ENCODE data around the gene CDIPT. TPM values are rescaled to one million over a fixed set of nuclear protein-coding genes. Genes with fewer than 3 reads are reported as not detected.

The CDIPT gene
- total and polyA plus RNA-seq, 2 of the 13 experiments (the other 11 are each of a cell fraction or from before 2014, with no cell fraction given), result 54.9 to 97.5 TPM

DNA sequence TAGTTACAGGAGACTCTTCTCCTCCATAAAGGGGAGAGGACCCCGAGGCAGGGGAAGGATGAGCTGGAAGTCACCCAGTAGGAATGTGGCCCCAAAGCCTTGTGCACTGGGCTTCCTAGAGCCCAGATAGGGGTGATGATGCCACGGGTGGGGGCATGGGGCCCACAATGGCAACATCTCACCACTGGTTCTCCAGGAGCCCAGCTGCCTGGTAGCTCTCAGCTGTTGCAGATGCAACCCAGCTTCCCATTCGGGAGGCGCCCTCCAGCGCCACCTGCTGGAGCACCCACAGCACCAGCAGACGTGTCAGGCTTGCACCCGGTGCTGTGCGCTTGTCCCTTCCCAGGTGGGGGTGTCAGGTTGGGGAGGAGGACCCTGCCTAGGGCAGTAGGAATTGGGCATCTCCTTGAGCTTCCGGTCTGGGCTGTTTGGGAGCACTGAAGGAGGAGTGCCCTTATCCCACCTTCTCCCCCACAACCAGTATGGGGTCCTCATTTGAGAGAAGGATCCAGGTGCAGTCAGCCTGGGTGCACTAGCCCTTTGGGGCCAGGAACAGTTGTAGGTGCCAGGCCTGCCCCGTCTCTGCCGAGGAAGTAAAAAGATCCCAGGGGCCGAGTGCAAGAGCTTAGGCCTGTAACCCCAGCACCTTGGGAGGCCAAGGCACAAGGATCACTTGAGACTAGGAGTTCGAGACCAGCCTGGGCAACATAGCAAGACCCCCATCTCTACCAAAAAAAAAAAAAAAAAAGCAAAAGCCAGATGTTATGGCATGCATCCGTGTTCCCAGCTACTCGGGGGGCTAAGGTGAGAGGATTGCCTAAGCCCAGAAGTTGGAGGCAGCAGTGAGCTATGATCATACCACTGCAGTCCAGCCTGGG is 14.4 kb downstream of the CDIPT start (continued):
- TF ChIP-seq RBM39 (IDR thresholded peaks at IDR 0.05; ENCODE audit: low read depth, low read length, poor library complexity, severe bottlenecking), result peak; percentile 60
- TF ChIP-seq KAT2B (IDR thresholded peaks at IDR 0.05; ENCODE audit: borderline replicate concordance, low read depth, low read length), result no peak
- TF ChIP-seq ZNF703 (CRISPR knock-in tag; IDR thresholded peaks at IDR 0.05; ENCODE audit: borderline replicate concordance), result no peak
- TF ChIP-seq, protein P1, sequence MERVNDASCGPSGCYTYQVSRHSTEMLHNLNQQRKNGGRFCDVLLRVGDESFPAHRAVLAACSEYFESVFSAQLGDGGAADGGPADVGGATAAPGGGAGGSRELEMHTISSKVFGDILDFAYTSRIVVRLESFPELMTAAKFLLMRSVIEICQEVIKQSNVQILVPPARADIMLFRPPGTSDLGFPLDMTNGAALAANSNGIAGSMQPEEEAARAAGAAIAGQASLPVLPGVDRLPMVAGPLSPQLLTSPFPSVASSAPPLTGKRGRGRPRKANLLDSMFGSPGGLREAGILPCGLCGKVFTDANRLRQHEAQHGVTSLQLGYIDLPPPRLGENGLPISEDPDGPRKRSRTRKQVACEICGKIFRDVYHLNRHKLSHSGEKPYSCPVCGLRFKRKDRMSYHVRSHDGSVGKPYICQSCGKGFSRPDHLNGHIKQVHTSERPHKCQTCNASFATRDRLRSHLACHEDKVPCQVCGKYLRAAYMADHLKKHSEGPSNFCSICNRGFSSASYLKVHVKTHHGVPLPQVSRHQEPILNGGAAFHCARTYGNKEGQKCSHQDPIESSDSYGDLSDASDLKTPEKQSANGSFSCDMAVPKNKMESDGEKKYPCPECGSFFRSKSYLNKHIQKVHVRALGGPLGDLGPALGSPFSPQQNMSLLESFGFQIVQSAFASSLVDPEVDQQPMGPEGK (CRISPR knock-in tag; IDR thresholded peaks at IDR 0.05), result peak; percentile 90
- TF ChIP-seq CBX5 (CRISPR knock-in tag; IDR thresholded peaks at IDR 0.05; ENCODE audit: borderline replicate concordance), result peak; percentile 86; the same call in 1 of the 2 replicates
- TF ChIP-seq ZSCAN29 (CRISPR knock-in tag; conservative IDR thresholded peaks at IDR 0.05), result no peak; the same call in 1 of the 2 replicates
- TF ChIP-seq LCORL (IDR thresholded peaks at IDR 0.05), result no peak
- TF ChIP-seq LCORL (CRISPR knock-in tag; IDR thresholded peaks at IDR 0.05), result no peak
- peak; percentile 72 for TF ChIP-seq CEBPG (CRISPR knock-in tag; IDR thresholded peaks at IDR 0.05)
- TF ChIP-seq, protein P2, sequence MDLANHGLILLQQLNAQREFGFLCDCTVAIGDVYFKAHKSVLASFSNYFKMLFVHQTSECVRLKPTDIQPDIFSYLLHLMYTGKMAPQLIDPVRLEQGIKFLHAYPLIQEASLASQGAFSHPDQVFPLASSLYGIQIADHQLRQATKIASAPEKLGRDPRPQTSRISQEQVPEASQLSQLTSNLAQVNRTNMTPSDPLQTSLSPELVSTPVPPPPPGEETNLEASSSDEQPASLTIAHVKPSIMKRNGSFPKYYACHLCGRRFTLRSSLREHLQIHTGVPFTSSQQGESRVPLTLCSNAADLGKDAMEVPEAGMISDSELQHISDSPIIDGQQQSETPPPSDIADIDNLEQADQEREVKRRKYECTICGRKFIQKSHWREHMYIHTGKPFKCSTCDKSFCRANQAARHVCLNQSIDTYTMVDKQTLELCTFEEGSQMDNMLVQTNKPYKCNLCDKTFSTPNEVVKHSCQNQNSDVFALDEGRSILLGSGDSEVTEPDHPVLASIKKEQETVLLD (CRISPR knock-in tag; IDR thresholded peaks at IDR 0.05; ENCODE audit: low read depth), result no peak
- no peak for TF ChIP-seq MATR3 (CRISPR knock-in tag; IDR thresholded peaks at IDR 0.05)
- TF ChIP-seq, protein P3, sequence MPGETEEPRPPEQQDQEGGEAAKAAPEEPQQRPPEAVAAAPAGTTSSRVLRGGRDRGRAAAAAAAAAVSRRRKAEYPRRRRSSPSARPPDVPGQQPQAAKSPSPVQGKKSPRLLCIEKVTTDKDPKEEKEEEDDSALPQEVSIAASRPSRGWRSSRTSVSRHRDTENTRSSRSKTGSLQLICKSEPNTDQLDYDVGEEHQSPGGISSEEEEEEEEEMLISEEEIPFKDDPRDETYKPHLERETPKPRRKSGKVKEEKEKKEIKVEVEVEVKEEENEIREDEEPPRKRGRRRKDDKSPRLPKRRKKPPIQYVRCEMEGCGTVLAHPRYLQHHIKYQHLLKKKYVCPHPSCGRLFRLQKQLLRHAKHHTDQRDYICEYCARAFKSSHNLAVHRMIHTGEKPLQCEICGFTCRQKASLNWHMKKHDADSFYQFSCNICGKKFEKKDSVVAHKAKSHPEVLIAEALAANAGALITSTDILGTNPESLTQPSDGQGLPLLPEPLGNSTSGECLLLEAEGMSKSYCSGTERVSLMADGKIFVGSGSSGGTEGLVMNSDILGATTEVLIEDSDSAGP (CRISPR knock-in tag; IDR thresholded peaks at IDR 0.05; ENCODE audit: borderline replicate concordance), result peak; percentile 84
- TF ChIP-seq ZNF788 (CRISPR knock-in tag; IDR thresholded peaks at IDR 0.05; ENCODE audit: borderline replicate concordance), result peak; percentile 58; the same call in 1 of the 2 replicates
- TF ChIP-seq, protein P4, sequence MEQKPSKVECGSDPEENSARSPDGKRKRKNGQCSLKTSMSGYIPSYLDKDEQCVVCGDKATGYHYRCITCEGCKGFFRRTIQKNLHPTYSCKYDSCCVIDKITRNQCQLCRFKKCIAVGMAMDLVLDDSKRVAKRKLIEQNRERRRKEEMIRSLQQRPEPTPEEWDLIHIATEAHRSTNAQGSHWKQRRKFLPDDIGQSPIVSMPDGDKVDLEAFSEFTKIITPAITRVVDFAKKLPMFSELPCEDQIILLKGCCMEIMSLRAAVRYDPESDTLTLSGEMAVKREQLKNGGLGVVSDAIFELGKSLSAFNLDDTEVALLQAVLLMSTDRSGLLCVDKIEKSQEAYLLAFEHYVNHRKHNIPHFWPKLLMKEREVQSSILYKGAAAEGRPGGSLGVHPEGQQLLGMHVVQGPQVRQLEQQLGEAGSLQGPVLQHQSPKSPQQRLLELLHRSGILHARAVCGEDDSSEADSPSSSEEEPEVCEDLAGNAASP (CRISPR knock-in tag; IDR thresholded peaks at IDR 0.05; ENCODE audit: borderline replicate concordance), result 0 out of 2 replicates have a peak, but pooled peaks have one; percentile 53
- no peak; the same call in 1 of the 2 replicates for TF ChIP-seq ZNF678 (CRISPR knock-in tag; IDR thresholded peaks at IDR 0.05)
- no peak for TF ChIP-seq ZNF749 (CRISPR knock-in tag; IDR thresholded peaks at IDR 0.05; ENCODE audit: borderline replicate concordance)
- TF ChIP-seq ZNF274 (CRISPR knock-in tag; IDR thresholded peaks at IDR 0.05), result 0 out of 2 replicates have a peak, but pooled peaks have one; percentile 33
- TF ChIP-seq ZNF746 (CRISPR knock-in tag; IDR thresholded peaks at IDR 0.05), result no peak
- no peak; the same call in 1 of the 2 replicates for TF ChIP-seq TSC22D2 (CRISPR knock-in tag; IDR thresholded peaks at IDR 0.05; ENCODE audit: borderline replicate concordance)
- TF ChIP-seq SOX6 (IDR thresholded peaks at IDR 0.05), result no peak
- TF ChIP-seq SOX6 (CRISPR knock-in tag; IDR thresholded peaks at IDR 0.05), result no peak
- TF ChIP-seq ZSCAN30 (CRISPR knock-in tag; IDR thresholded peaks at IDR 0.05), result no peak
- peak; percentile 65; the same call in 1 of the 2 replicates for TF ChIP-seq ZNF350 (CRISPR knock-in tag; IDR thresholded peaks at IDR 0.05; ENCODE audit: borderline replicate concordance, low read depth)
